ENCODE measurements around the gene ENG.
"Not testable (repeated sequence)": the region's sequence is repeated elsewhere in the genome, so short reads cannot be mapped to it uniquely, and the experiment has no call there.

Gene ENG

GRCh38 chr9:127854184-127854806 is at the start of gene ENG:
ENG (minus strand) TSS chr9:127854658; CDS start chr9:127854355, 303 bp downstream.
- peak; percentile 50 for DNase-seq
- ATAC-seq = peak; percentile 53

GRCh38 chr9:127903557-127904475 is 49.4 kb upstream of the ENG start:
- peak; percentile 60 for ATAC-seq

GRCh38 chr9:127899128-127899943 is 44.9 kb upstream of the ENG start, which contains the start of gene ST6GALNAC6:
ST6GALNAC6 (minus strand) TSS chr9:127899603; CDS start chr9:127897981, 1,622 bp downstream.
- DNase-seq = peak; percentile 87

More at GRCh38 chr9:127903557-127904475, 49.4 kb upstream of the ENG start:
- DNase-seq = peak; percentile 96

GRCh38 chr9:127898433-127899127 is 44.1 kb upstream of the ENG start:
- DNase-seq (peak; percentile 52), ATAC-seq (peak; percentile 7)

More at GRCh38 chr9:127899128-127899943, 44.9 kb upstream of the ENG start, which contains the start of gene ST6GALNAC6:
- peak; percentile 77 for ATAC-seq

GRCh38 chr9:127897193-127897692 is 42.8 kb upstream of the ENG start:
- peak; percentile 62 for DNase-seq
- no peak for ATAC-seq

GRCh38 chr9:127896395-127897192 is 42.1 kb upstream of the ENG start:
- ATAC-seq (no peak), DNase-seq (no peak)

GRCh38 chr9:127895811-127896210 is 41.4 kb upstream of the ENG start:
- ATAC-seq = no peak
- DNase-seq = no peak

GRCh38 chr9:127893392-127893791 is 38.9 kb upstream of the ENG start:
- DNase-seq = no peak

GRCh38 chr9:127892831-127893230 is 38.4 kb upstream of the ENG start:
- DNase-seq (no peak), ATAC-seq (no peak)

More at GRCh38 chr9:127893392-127893791, 38.9 kb upstream of the ENG start:
- ATAC-seq = no peak

- DNase-seq = no peak
- ATAC-seq = no peak
Observed at GRCh38 chr9:127890053-127890452, 35.6 kb upstream of the ENG start.

GRCh38 chr9:127887792-127888191 is 33.3 kb upstream of the ENG start:
- ATAC-seq (no peak), DNase-seq (no peak)

GRCh38 chr9:127886401-127886972 is 32.0 kb upstream of the ENG start:
- DNase-seq (no peak), ATAC-seq (no peak)

GRCh38 chr9:127885508-127886281 is 31.2 kb upstream of the ENG start:
- ATAC-seq (no peak), DNase-seq (no peak)

- ATAC-seq = no peak
Observed at GRCh38 chr9:127884976-127885490, 30.6 kb upstream of the ENG start.

GRCh38 chr9:127884427-127884911 is 30.0 kb upstream of the ENG start:
- DNase-seq = no peak

More at GRCh38 chr9:127884976-127885490, 30.6 kb upstream of the ENG start:
- DNase-seq = no peak

GRCh38 chr9:127883959-127884358 is 29.5 kb upstream of the ENG start:
- DNase-seq (no peak), ATAC-seq (no peak)

More at GRCh38 chr9:127884427-127884911, 30.0 kb upstream of the ENG start:
- ATAC-seq = peak; percentile 20

GRCh38 chr9:127881715-127882114 is 27.3 kb upstream of the ENG start:
- not testable (repeated sequence) for DNase-seq, ATAC-seq

- DNase-seq = no peak
- no peak for ATAC-seq
Observed at GRCh38 chr9:127880143-127880542, 25.7 kb upstream of the ENG start.
